Neural crest cell (in vitro differentiated cells): ENCODE results near the gene SYTL4. TPM values are rescaled to one million over a fixed set of nuclear protein-coding genes. Genes with fewer than 3 reads are reported as not detected.

Experiments
- DNase-seq: peaks from one replicate; pipeline ENCODE4 v3.0.0; 2021; ENCODE audit warnings: low read depth, mixed read lengths, low spot score
- H3K27ac Mint-ChIP-seq: one replicate; pipeline ENCODE4 v1.8.0; 2021; ENCODE audit warnings: mild to moderate bottlenecking, mixed read lengths; ENCODE audit not compliant: unreplicated experiment
- H3K27me3 Mint-ChIP-seq: 2 replicates; pipeline ENCODE4 v1.8.0; 2021; ENCODE audit warnings: low read depth, mild to moderate bottlenecking, mixed read lengths
- H3K36me3 Mint-ChIP-seq: 2 replicates; pipeline ENCODE4 v1.8.0; 2021; ENCODE audit warnings: low read depth, mild to moderate bottlenecking, mixed read lengths
- H3K4me1 Mint-ChIP-seq: 2 replicates; pipeline ENCODE4 v1.8.0; 2021; ENCODE audit warnings: mixed read lengths
- H3K4me3 Mint-ChIP-seq: one replicate; pipeline ENCODE4 v1.8.0; 2021; ENCODE audit warnings: mild to moderate bottlenecking, mixed read lengths
- H3K9me3 Mint-ChIP-seq: 2 replicates; pipeline ENCODE4 v1.8.0; 2021; ENCODE audit warnings: mixed read lengths
- CTCF ChIP-seq: fragments of 200-600 bp; sonication (generic); conservative IDR thresholded peaks from 2 replicates; pipeline ENCODE4 v1.5.0; 2021; ENCODE audit warnings: antibody characterized with exemption, mild to moderate bottlenecking
- total RNA-seq: library from RNA; stranded (reverse); gene quantifications from 2 replicates; pipeline ENCODE4 v1.2.1, GENCODE V29; 2021

SYTL4 gene
- total RNA-seq, 1 donor from 2014 or later = 4.5 TPM

DNA sequence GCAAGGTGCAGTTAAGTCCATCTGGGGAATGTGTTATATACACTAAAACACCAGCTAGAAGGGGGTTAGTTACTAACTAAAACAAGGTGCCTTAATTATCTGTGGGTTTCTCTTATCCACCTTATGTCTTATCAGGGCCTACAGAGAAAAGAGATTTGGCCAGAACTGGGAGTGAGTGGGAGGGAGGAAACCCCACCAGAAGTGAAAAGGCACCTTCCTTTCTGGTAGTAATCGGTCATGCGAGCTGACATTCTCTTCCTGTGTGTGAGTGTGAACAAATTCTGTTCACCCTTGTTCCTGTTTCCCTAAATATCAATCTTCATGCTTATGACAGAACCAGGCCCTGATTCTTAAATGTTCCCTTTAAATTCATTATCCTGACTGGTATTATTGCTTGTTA is 44.4 kb downstream of the SYTL4 start:
- Mint-ChIP-seq H3K27ac (no peak overlapping the region), H3K27me3 (no peaks in the 10 kb centered on the region), H3K36me3 (no peaks in the 10 kb centered on the region), H3K9me3 (no peaks in the 10 kb centered on the region), H3K4me1 (no peaks in the 10 kb centered on the region), H3K4me3 (no peak overlapping the region)
- DNase-seq = no peak
- no peak for TF ChIP-seq CTCF

DNA sequence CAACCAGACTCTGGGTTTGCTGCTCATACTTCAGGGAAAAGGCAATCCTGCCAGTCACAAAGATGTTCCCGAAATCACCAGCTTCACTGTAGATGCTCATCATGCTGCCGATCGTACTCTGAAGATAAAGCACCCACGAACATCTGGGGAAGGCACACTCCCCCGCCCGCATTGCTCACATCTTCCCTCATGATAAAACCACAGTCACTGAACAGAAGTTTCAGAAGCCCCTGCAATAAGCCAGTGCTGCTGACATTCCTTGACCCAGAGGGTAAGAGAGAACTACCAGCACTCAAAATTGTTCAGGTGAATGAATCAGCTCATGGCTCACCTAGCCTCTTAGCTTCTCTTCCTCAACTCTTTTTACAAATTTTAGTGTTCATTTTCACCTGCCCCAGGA is 44.8 kb downstream of the SYTL4 start:
- Mint-ChIP-seq H3K27me3 (no peaks in the 10 kb centered on the region), H3K36me3 (no peaks in the 10 kb centered on the region), H3K9me3 (no peaks in the 10 kb centered on the region), H3K27ac (no peak overlapping the region), H3K4me3 (no peak overlapping the region), H3K4me1 (no peaks in the 10 kb centered on the region)
- no peak for TF ChIP-seq CTCF
- no peak for DNase-seq

GRCh38 chrX:100685997-100686305 is 46.0 kb downstream of the SYTL4 start:
- TF ChIP-seq CTCF = no peak
- H3K36me3 Mint-ChIP-seq = no peaks in the 10 kb centered on the region
- no peak overlapping the region for H3K27ac Mint-ChIP-seq
- no peak for DNase-seq
- no peak overlapping the region for H3K4me3 Mint-ChIP-seq
- no peaks in the 10 kb centered on the region for H3K4me1 Mint-ChIP-seq
- H3K9me3 Mint-ChIP-seq = no peaks in the 10 kb centered on the region
- H3K27me3 Mint-ChIP-seq = no peaks in the 10 kb centered on the region

GRCh38 chrX:100685284-100685996 is 46.5 kb downstream of the SYTL4 start:
- no peaks in the 10 kb centered on the region for H3K27me3 Mint-ChIP-seq
- H3K27ac Mint-ChIP-seq = no peak overlapping the region
- H3K4me1 Mint-ChIP-seq = no peaks in the 10 kb centered on the region
- no peaks in the 10 kb centered on the region for H3K9me3 Mint-ChIP-seq
- H3K36me3 Mint-ChIP-seq = no peaks in the 10 kb centered on the region
- no peak overlapping the region for H3K4me3 Mint-ChIP-seq
- peak; percentile 88 for TF ChIP-seq CTCF
- DNase-seq = peak; percentile 67

DNA sequence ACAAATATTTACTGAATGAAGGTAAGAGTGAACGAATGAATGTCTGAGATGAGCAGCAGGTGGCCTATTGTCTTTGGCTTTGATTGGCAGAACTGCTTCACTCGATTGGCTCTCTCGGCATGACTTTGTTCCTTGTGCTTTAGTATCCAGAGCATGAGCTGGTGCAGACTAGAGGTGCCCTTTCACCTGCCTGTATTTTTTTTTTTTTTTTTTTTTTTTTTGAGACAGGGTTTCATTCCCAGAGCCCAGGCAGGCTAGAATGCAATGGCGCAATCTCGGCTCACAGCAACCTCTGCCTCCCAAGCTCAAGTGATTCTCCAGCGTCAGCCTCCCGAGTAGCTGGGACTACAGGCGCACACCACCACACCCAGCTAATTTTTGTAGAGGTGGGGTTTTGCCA is 49.0 kb downstream of the SYTL4 start:
- Mint-ChIP-seq H3K36me3 (no peaks in the 10 kb centered on the region), H3K27me3 (no peaks in the 10 kb centered on the region), H3K27ac (no peak overlapping the region), H3K9me3 (no peaks in the 10 kb centered on the region), H3K4me1 (no peaks in the 10 kb centered on the region), H3K4me3 (no peak overlapping the region)
- no peak for TF ChIP-seq CTCF
- no peak for DNase-seq
